Karpas-422 (cell line): ENCODE measurements around the gene DCDC1. TPM values are rescaled to one million over a fixed set of nuclear protein-coding genes. Genes with fewer than 3 reads are reported as not detected.

Experiments
- DNase-seq: peaks from one replicate; pipeline ENCODE4 v3.0.0-alpha.2; 2015
- H2AFZ ChIP-seq: fragments of 200-600 bp; sonication (generic); 2 replicates; pipeline ENCODE4 v1.6.1; 2014; ENCODE audit warnings: antibody characterized with exemption, low read length, mixed read lengths
- H3K27ac ChIP-seq: fragments of 200-600 bp; sonication (generic); 2 replicates; pipeline ENCODE4 v1.5.1; 2014; ENCODE audit warnings: mild to moderate bottlenecking, low read length, moderate library complexity
- H3K27me3 ChIP-seq: fragments of 200-600 bp; sonication (generic); 2 replicates; pipeline ENCODE4 v1.6.1; 2014; ENCODE audit warnings: low read length, mixed read lengths
- H3K36me3 ChIP-seq: fragments of 200-600 bp; sonication (generic); 2 replicates; pipeline ENCODE4 v1.6.1; 2014; ENCODE audit warnings: low read length, mixed read lengths; ENCODE audit not compliant: insufficient read depth
- H3K4me1 ChIP-seq: fragments of 200-600 bp; sonication (generic); 2 replicates; pipeline ENCODE4 v1.6.1; 2014; ENCODE audit warnings: mild to moderate bottlenecking, low read length, mixed read lengths
- H3K4me2 ChIP-seq: fragments of 200-600 bp; sonication (generic); 2 replicates; pipeline ENCODE4 v1.6.1; 2014; ENCODE audit warnings: low read length, low read depth, mild to moderate bottlenecking; ENCODE audit not compliant: poor library complexity, severe bottlenecking
- H3K4me3 ChIP-seq: fragments of 200-600 bp; sonication (generic); 2 replicates; pipeline ENCODE4 v1.5.1; 2014; ENCODE audit warnings: mild to moderate bottlenecking, antibody characterized with exemption, low read length, mixed read lengths
- H3K79me2 ChIP-seq: fragments of 200-600 bp; sonication (generic); 2 replicates; pipeline ENCODE4 v1.6.1; 2014; ENCODE audit warnings: mild to moderate bottlenecking, low read length, mixed read lengths
- H3K9ac ChIP-seq: fragments of 200-600 bp; sonication (generic); 2 replicates; pipeline ENCODE4 v1.6.0; 2014; ENCODE audit warnings: low read length
- H3K9me2 ChIP-seq: fragments of 200-600 bp; sonication (generic), shearing (Covaris generic); replicated peaks from 2 replicates; pipeline ENCODE4 v1.6.0; 2014; ENCODE audit warnings: mild to moderate bottlenecking, low read length, moderate library complexity; ENCODE audit not compliant: insufficient read depth
- H3K9me3 ChIP-seq: fragments of 300-700, 200-600 bp; sonication (generic); 2 replicates; pipeline ENCODE4 v1.6.1; 2014; ENCODE audit warnings: low read length, mixed read lengths
- H4K20me1 ChIP-seq: fragments of 200-600 bp; sonication (generic); 2 replicates; pipeline ENCODE4 v1.6.1; 2014; ENCODE audit warnings: mild to moderate bottlenecking, antibody characterized with exemption, low read length, low read depth; ENCODE audit not compliant: insufficient read depth
- total RNA-seq: library from RNA; depleted of rRNA; stranded (reverse); fragments of >200 nt; shearing (Covaris generic); gene quantifications from 2 replicates; pipeline ENCODE4 v1.2.3, GENCODE V29; 2014; ENCODE audit warnings: low replicate concordance

DCDC1 gene
- total RNA-seq, 1 experiment from 2014 or later, result not detected

DNA sequence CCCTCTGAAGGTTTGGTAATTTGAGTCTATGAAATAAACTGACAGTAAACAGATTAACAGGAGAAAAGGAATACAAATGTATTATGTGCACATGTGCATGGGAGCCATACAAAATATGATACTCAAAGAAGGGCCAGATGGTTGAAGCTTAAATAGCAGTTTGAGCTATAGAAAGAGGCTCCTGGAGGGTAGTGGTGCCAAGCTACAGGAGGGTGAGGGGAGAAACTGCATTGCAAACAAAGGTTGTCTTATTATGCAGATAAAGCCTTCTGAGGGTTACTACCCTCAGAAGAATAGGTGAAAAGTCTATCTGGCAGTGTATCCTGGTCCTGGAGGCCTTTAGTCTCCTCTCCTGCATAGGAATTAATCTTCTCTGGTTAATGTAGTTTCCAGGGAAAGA lies 516.1 kb downstream of the DCDC1 start:
- Histone ChIP-seq H3K9me3 (no peaks in the 10 kb centered on the region), H3K36me3 (no peaks in the 10 kb centered on the region), H3K27ac (no peak overlapping the region), H3K4me1 (no peaks in the 10 kb centered on the region), H3K79me2 (no peaks in the 10 kb centered on the region), H3K4me3 (no peak overlapping the region), H3K27me3 (no peaks in the 10 kb centered on the region), H4K20me1 (no peaks in the 10 kb centered on the region), H3K4me2 (no peak overlapping the region), H2AFZ (no peak overlapping the region), H3K9me2 (no peaks in the 10 kb centered on the region), H3K9ac (no peak overlapping the region)
- DNase-seq, result no peak

GRCh38 chr11:30852645-30853044 lies 516.9 kb downstream of the DCDC1 start:
- Histone ChIP-seq H3K9me3 (peaks cover 3% of the 10 kb centered on the region; the same call in 1 of the 2 replicates), H3K4me3 (no peak overlapping the region)
- DNase-seq, result no peak

DNA sequence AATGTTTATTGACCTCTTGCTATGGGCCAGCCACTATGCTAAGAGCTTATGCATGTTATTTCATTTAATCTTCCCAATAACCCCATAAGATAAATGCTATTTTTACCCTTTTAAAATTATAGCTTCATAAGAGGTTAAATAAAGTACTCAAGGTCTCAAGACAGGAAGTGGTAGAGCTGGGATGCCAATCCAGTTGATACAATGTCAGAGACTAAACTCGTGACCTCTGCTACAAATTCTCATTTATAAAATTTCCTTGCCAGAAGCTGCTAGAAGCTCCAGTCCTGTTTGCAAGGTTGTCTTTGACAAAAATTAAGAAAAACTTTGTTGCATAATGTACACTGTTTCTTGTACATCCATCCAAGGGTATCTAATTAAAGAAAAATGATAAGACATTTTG lies 517.4 kb downstream of the DCDC1 start:
- DNase-seq, result no peak
- no peaks in the 10 kb centered on the region for H3K36me3 ChIP-seq
- H2AFZ ChIP-seq, result no peak overlapping the region
- H3K9me2 ChIP-seq, result no peaks in the 10 kb centered on the region
- no peak overlapping the region for H3K27ac ChIP-seq
- H3K4me3 ChIP-seq, result no peak overlapping the region
- no peak overlapping the region for H3K4me2 ChIP-seq
- no peaks in the 10 kb centered on the region for H4K20me1 ChIP-seq
- no peaks in the 10 kb centered on the region for H3K79me2 ChIP-seq
- peaks cover 9% of the 10 kb centered on the region; the same call in 1 of the 2 replicates for H3K9me3 ChIP-seq
- H3K27me3 ChIP-seq, result no peaks in the 10 kb centered on the region
- H3K9ac ChIP-seq, result no peak overlapping the region
- no peaks in the 10 kb centered on the region for H3K4me1 ChIP-seq

More at GRCh38 chr11:30852645-30853044, 516.9 kb downstream of the DCDC1 start:
- Histone ChIP-seq H3K27me3 (no peaks in the 10 kb centered on the region), H4K20me1 (no peaks in the 10 kb centered on the region), H3K36me3 (no peaks in the 10 kb centered on the region), H3K27ac (no peak overlapping the region), H3K9ac (no peak overlapping the region), H3K4me1 (no peaks in the 10 kb centered on the region), H3K4me2 (no peak overlapping the region), H3K79me2 (no peaks in the 10 kb centered on the region), H3K9me2 (no peaks in the 10 kb centered on the region), H2AFZ (no peak overlapping the region)

DNA sequence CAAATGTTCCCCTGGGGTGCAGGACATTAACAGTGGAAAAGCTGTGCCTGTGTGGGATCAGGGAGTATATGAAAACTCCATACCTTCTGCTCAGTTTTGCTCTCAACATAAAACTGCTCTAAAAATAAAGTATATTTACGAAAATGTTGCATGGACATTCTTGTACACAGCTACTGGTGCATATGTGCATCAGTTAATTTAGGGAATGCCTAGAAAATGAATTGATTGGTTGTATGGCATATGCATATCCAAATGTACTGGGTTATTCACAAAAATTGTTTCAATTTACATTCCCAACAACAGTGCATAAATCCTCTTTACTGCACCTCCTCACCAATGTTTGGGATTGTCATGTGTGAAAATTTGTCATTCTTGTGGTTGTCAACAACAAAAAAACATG lies 532.3 kb downstream of the DCDC1 start:
- Histone ChIP-seq H3K79me2 (no peaks in the 10 kb centered on the region), H3K9me3 (no peaks in the 10 kb centered on the region), H3K4me3 (no peak overlapping the region), H2AFZ (no peak overlapping the region), H3K9me2 (no peaks in the 10 kb centered on the region), H3K36me3 (no peaks in the 10 kb centered on the region), H4K20me1 (no peaks in the 10 kb centered on the region), H3K4me2 (no peak overlapping the region), H3K27ac (no peak overlapping the region), H3K4me1 (no peaks in the 10 kb centered on the region), H3K9ac (no peak overlapping the region), H3K27me3 (no peaks in the 10 kb centered on the region)
- no peak for DNase-seq

GRCh38 chr11:30832831-30833230 lies 536.7 kb downstream of the DCDC1 start:
- Histone ChIP-seq H3K27ac (no peak overlapping the region), H3K36me3 (no peaks in the 10 kb centered on the region), H3K27me3 (no peaks in the 10 kb centered on the region), H3K4me3 (no peak overlapping the region), H3K9ac (no peak overlapping the region), H4K20me1 (no peaks in the 10 kb centered on the region), H3K79me2 (no peaks in the 10 kb centered on the region), H3K9me2 (no peaks in the 10 kb centered on the region), H3K4me2 (no peak overlapping the region), H3K4me1 (no peaks in the 10 kb centered on the region), H3K9me3 (no peaks in the 10 kb centered on the region), H2AFZ (no peak overlapping the region)
- DNase-seq, result no peak

DNA sequence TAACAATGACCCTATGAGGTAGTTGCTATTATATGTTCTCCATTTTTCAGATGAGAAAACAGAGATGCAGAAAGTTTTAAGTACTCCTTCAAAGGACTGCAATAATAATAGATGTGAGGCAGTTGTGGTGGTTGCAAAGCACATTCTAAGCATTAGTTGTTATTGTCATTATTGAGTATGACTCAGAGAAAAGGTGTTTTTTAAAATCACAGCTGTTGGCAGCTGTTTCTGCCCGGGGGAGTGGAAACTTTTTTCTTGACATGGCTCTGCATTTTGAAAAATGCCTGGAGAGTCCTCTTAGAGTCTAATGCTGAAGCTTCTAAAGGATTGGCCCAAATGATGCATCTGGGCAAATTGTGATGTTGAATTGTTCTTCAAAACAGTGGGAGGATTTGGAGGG lies 538.9 kb downstream of the DCDC1 start:
- H3K4me2 ChIP-seq, result no peak overlapping the region
- no peak overlapping the region for H3K27ac ChIP-seq

DNA sequence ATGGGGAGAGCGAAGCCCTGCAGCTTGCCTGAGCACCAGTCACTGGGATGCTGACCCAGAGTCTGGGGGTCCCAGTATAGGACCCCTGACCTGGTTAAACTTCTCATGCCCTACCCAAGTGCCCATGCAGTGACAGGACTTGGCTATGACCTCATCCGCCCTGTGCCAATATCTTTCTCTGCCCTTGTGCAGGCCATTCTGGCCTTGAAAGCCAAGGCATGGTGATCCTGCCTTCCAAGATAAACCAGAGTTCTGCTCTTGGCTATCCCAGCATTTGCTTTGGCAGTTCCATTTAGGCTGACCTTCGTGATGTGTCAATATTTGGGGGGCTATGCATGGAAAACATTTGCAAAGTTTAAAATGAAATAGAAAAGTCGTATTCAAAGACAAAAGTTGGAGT lies 542.6 kb downstream of the DCDC1 start:
- Histone ChIP-seq H3K4me2 (no peak overlapping the region), H2AFZ (no peak overlapping the region), H3K4me1 (no peaks in the 10 kb centered on the region), H3K79me2 (no peaks in the 10 kb centered on the region), H3K9ac (no peak overlapping the region), H3K36me3 (no peaks in the 10 kb centered on the region), H3K27me3 (no peaks in the 10 kb centered on the region), H3K4me3 (no peak overlapping the region), H3K9me3 (no peaks in the 10 kb centered on the region), H4K20me1 (no peaks in the 10 kb centered on the region), H3K27ac (no peak overlapping the region), H3K9me2 (no peaks in the 10 kb centered on the region)
- no peak for DNase-seq

More for the DNA sequence above, 538.9 kb downstream of the DCDC1 start:
- no peaks in the 10 kb centered on the region for H4K20me1 ChIP-seq
- no peaks in the 10 kb centered on the region for H3K79me2 ChIP-seq
- no peak overlapping the region for H2AFZ ChIP-seq
- DNase-seq, result no peak
- H3K9me3 ChIP-seq, result no peaks in the 10 kb centered on the region
- H3K27me3 ChIP-seq, result no peaks in the 10 kb centered on the region
- H3K4me3 ChIP-seq, result no peak overlapping the region
- H3K9me2 ChIP-seq, result no peaks in the 10 kb centered on the region
- H3K9ac ChIP-seq, result no peak overlapping the region
- no peaks in the 10 kb centered on the region for H3K36me3 ChIP-seq
- H3K4me1 ChIP-seq, result no peaks in the 10 kb centered on the region

- no peaks in the 10 kb centered on the region for H3K9me2 ChIP-seq
- no peaks in the 10 kb centered on the region for H3K4me1 ChIP-seq
- H3K9me3 ChIP-seq, result no peaks in the 10 kb centered on the region
- H3K27ac ChIP-seq, result no peak overlapping the region
- no peaks in the 10 kb centered on the region for H3K36me3 ChIP-seq
- H3K4me3 ChIP-seq, result no peak overlapping the region
- no peaks in the 10 kb centered on the region for H3K27me3 ChIP-seq
- no peaks in the 10 kb centered on the region for H3K79me2 ChIP-seq
- no peak overlapping the region for H3K4me2 ChIP-seq
- H2AFZ ChIP-seq, result no peak overlapping the region
- DNase-seq, result no peak
- H4K20me1 ChIP-seq, result no peaks in the 10 kb centered on the region
- no peak overlapping the region for H3K9ac ChIP-seq
These were observed 543.8 kb downstream of the DCDC1 start for GRCh38 chr11:30825723-30826122.

GRCh38 chr11:30823119-30823518 lies 546.4 kb downstream of the DCDC1 start:
- Histone ChIP-seq H3K79me2 (no peaks in the 10 kb centered on the region), H3K4me3 (no peak overlapping the region), H3K4me1 (no peaks in the 10 kb centered on the region), H3K36me3 (no peaks in the 10 kb centered on the region), H3K9me3 (no peaks in the 10 kb centered on the region), H3K27me3 (no peaks in the 10 kb centered on the region), H3K9me2 (no peaks in the 10 kb centered on the region), H4K20me1 (no peaks in the 10 kb centered on the region), H3K27ac (no peak overlapping the region), H3K4me2 (no peak overlapping the region), H2AFZ (no peak overlapping the region), H3K9ac (no peak overlapping the region)
- DNase-seq, result no peak
